LoVo (cell line): Measurements from ENCODE around the gene AP4E1.
"Not testable (repeated sequence)": the region's sequence is repeated elsewhere in the genome, so short reads cannot be mapped to it uniquely, and the experiment has no call there.

Experiments used
- DNase-seq: peaks from one replicate; pipeline ENCODE4 v3.0.0-alpha.2; 2016; ENCODE audit warnings: low spot score

The AP4E1 gene

DNA sequence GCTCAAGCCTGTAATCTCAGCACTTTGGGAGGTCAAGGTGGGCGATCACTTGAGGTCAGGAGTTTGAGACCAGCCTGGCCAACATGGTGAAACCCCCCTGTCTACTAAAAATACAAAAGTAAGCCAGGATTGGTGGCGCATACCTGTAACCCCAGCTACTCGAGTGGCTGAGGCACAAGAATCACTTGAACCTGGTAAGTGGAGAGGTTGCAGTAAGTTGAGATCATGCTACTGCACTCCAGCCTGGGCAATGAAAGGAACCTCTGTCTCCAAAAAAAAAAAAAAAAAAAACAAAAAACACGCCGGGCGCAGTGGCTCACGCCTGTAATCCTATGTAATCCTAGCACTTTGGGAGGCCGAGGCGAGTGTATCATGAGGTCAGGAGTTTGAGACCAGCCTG, 18.9 kb upstream of the AP4E1 start:
- DNase-seq, result no peak

DNA sequence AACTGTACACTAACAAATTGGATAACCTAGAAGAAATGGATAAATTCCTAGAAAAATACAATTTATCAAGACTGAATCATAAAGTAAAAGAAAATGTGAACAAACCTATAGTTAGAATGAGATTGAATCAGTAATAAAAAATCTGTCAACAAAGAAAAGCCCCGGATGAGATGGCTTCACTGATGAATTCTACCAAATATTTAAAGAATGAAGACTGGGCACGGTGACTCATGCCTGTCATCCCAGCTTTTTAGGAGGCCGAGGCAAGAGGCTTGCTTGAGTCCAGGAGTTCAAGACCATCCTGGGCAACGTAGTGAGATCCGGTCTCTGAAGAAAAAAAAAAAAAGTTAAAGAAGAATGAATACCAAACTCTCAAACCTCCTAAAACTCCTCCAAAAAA, 17.7 kb upstream of the AP4E1 start:
- no peak for DNase-seq

DNA sequence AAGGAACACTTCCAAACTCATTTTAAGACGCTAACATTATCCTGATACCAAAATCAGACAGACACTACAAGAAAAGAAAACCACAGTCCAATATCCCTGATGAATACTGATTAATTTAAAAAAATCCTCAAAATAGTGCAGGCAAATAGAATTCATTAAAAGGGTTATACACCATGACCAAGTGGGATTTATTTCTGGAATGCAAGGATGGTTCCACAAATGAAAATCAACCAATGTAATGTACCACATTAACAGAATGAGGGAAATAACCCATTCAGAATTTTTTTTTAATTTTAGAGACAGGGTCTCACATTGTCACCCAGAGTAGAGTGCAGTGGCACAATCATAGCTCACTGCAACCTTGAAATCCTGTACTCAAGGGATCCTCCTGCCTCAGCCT, 17.3 kb upstream of the AP4E1 start:
- no peak for DNase-seq

DNA sequence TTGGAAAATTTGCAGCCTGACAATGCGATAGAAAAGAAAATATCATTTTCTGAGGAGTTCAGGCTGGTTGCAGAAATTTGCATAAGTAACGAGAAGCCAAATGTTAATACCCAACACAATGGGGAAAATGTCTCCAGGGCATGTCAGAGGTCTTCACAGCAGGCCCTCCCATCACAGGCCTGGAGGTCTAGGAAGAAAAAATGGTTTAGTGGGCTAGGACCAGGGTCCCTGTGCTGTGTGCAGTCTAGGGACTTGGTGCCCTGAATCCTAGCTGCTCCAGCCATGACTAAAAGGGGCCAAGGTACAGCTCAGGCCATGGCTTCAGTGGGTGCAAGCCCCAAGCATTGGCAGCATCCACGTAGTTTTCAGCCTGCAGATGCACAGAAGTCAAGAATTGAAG, 14.5 kb upstream of the AP4E1 start:
- DNase-seq, result no peak

DNA sequence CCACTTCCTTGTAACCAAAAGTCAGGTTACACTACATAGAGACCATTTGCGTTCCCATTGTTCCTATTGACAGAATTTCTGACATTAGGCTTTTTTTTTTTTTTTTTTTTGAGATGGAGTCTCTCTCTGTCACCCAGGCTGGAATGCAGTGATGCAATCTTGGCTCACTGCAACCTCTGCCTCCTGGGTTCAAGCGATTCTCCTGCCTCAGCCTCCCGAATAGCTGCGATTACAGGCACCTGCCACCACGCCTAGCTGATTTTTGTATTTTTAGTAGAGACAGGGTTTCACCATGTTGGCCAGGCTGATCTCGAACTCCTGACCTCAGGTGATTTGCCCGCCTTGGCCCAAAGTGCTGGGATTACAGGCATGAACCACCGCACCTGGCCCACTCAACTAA, 7.1 kb upstream of the AP4E1 start:
- DNase-seq, result not testable (repeated sequence)

DNA sequence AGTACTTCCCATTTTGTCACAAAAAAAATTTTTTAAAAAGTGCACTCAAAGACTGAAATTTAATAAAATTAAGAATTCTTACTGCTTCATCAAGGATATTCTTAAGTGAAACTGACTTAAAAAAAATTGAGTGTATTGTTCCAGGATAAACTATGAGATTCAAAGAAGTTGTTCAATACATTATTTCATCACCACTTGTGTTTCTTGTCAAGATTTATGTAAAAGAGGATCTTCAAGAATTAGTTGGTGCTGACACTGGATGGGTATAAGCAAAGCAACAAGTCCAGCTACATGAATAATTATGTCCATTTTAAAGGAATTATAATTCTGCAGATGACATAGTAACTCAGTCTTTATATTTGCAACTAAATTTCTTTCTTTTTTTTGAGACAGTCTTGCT, 4.3 kb upstream of the AP4E1 start:
- DNase-seq, result no peak

DNA sequence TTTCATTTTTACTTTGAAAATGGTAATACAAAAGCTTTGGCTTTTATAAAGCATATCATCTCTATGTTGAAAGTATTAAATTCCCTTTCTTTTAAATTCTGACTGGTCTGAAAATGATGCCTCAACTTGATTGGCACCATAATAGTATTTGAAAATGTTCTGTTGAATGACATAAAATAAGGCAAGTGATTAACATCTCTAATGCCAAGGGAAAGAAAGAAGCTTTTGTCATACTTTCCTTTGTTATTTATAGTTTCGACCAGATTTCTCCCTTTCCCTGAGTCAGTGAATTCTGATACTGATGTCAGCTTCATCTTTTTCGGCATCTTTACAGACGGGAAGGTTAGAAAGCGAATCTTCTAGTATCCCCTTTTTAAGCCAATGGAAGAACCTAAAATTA, 3.4 kb upstream of the AP4E1 start:
- DNase-seq, result no peak

DNA sequence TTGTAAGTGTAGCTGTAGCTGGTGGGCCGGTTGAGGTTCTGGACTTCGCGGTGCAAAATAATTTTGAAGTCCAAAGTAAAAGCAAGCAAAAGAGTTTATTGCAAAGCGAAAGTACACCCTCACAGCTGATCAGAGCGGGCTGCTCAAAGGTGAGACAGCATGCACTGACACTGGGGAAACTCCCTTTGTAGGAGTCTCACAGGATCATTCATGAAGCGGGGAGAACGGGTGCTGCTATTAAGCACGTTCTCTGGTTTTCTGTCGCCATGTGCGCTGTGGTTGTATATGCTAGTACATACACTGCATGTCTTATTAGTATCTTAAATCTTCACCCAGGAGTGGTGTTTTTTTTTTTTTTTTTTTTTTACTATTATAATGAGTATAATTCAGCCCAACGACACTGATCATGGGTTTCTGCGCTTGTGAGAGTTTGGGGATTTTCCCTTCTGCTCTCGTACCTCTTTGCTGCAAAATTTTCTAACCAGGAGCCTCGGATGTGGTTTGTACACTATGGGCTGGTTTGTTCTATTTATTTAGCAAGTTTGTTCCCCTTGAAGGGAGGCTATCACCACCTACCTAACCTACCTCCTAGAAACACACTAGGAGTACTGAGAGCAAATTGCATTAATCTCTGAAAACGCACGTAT, 1.4 kb upstream of the AP4E1 start:
- DNase-seq, result peak; percentile 46

DNA sequence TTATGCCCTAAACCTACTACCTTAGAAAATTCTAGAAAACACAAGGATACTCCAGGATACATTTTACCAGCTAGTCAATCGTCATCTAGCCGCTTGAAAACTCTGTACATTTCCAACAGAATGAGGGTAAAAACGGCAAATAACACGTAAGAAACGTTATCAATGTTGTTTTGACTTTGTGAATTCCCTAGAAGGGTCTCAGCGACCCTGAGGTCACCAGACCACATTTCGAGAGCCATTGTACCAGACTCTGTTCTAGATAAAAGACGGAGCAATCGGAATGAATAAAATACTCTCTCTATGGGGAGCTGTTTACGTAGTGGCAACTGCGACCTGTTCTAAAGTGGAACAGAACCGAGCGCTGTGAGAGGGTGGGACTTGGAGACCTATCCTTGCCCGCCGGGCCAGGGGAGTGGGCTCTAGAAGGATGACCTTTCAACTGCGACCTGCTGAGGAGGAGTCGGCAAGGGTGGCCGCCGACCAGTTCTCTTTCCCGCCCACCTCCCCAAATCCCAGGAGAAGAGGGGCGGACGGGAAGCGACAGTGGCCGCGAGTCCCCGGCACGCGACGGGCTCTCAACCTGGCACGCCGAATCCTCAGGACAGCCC, 778 bp upstream of the AP4E1 start:
- DNase-seq, result peak; percentile 52

DNA sequence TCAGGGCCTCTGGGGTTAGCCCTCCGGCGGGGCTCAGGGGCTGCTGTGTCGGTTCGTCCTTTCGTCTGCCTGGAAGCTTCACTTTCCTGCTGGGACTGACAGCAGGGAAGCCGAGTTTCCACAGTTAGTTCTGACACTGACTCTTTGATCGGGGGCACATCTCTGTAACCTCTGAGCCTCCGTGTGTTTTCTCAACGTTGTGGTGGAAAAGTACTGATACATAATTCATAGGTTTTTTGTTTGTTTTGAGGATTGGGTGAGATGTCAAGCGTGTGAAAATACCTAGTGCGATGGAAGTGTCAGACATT, 481 bp downstream of the AP4E1 start:
- DNase-seq, result no peak

DNA sequence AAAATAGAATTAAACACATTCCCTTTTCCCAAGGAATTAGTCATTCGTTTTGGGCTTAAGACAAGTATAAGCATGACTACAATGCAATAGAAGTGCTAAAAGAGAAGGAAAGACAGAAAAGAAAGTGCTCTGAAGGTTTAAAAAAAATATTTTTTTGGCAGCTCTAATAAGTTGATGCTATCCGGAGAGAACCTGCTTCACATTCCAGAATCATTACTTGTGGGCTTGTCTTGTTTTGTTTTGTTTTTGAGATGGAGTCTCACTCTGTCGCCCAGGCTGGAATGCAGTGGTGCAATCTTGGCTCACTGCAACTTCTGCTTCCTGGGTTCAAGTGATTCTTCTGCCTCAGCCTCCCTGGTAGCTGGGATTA, 1.9 kb downstream of the AP4E1 start:
- not testable (repeated sequence) for DNase-seq

DNA sequence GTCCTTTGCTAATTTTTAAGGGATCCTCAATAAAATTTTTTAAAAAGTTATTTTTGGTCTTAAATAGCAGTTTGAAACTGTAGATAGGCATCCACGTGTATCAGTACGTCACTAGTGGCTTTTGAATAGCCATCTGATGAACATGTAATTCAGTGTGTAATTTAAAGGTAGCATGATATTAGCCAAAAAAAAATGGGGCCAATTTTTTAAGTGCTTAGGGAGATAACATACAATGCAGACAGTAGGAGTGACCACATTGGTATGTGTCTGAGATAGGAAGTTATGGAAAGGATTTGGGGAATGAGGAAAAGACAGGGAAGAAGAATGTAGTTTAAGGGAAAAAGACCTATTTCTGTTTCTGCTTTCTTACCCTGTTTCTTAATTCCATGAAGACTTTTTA, 2.5 kb downstream of the AP4E1 start:
- DNase-seq, result no peak

DNA sequence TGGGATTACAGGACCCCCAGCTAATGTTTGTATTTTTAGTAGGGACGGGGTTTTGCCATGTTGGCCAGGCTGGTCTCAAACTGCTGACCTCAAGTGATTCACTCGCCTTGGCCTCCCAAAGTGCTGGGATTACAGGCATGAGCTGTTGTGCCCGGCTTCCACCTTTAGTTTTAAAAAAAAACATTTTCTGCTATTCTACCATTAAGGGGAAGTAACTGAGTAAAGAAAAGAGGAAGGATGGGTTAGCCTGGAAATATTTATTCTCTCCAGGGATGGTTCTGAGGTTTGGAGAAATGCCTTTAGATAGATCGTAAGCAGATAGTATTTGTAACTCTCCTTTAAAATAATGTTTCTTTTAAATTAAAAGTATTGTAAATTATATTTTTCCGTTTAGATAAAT, 3.1 kb downstream of the AP4E1 start:
- no peak for DNase-seq

DNA sequence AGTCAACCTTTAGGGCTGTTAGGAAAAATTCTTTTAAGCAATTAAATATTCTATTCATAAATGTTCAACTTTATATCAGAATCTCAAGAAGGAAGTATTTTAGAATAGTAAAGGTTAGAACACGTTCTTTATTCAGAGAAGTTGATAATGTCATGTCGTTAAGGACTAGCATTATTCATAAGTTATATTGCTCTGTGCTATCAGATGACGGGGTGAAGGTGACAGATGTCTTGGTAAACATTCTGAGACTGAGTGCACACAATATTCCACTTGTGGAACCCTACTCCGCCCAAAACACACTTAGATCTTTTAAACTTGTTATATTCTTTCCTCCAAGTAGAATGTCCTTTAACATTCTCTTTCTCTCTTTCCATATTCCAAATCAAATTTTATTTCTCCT, 7.9 kb downstream of the AP4E1 start:
- DNase-seq, result no peak

DNA sequence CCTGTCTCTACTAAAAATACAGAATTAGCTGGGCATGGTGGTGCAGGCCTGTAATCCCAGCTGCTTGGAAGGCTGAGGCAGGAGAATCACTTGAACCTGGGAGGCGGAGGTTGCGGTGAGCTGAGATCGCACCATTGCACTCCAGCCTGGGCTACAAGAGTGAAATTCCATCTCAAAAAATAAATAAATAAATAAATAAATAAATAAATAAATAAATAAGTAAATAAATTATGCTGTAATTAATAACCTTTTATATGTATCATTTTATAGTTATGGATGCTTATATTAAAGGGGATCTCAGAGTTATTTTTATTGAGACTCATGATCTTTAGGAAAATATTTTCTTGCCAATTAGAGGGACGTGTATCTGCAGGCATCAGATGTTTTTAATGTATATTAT, 10.9 kb downstream of the AP4E1 start:
- DNase-seq, result not testable (repeated sequence)

DNA sequence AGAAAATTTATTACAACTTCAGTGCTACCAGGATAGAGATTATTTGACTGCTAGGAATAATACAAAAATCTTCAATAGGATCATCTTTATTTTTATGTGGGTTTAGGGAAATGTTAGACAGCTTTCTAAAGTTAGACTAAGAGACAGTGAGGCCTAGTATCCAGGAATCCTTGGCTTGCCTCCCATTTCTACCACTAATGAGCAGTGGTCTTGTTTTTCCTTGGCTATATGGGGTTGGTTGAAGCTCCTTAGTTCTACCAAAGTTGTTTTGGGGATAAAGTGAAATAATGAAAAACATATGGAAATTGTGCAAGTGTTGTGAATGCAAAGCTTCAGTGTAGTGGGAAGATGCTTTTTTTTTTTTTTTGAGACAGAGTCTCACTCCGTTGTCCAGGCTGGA, 16.8 kb downstream of the AP4E1 start:
- DNase-seq, result no peak

DNA sequence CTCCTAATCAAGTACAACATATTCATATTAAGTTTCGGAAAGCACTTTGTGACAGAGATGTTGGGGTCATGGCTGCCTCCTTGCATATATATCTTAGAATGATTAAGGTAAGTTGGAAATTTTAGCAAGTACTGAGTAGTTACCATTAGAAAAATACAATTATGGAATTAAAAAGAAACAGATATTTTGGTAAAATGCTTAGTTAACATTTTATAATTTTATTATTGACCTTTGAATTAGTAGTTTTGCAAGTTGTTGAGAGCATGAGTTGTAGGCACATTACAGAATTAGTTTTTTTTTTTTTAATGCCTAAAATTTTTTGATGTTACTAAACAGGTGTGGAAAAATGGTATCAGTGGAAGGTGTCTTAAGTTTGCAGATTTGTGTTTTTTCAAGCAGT, 20.6 kb downstream of the AP4E1 start:
- DNase-seq, result no peak

DNA sequence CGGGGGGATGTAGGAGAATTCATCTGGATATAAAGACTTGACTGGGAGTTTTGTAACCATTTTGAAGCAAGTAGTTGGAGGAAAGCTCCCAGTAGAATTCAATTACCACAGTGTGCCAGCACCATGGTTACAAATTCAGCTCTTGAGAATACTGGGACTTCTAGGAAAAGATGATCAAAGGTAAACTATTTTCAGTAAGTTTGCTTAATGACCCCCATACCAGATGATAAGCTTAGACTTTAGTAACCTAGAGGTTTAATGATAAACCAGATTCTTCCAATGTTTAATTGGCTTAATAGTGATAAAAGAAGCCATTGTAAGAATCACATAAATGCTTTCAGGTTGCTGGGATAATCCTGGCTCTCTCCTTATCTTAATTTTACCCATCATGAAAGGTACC, 22.3 kb downstream of the AP4E1 start:
- DNase-seq, result no peak

DNA sequence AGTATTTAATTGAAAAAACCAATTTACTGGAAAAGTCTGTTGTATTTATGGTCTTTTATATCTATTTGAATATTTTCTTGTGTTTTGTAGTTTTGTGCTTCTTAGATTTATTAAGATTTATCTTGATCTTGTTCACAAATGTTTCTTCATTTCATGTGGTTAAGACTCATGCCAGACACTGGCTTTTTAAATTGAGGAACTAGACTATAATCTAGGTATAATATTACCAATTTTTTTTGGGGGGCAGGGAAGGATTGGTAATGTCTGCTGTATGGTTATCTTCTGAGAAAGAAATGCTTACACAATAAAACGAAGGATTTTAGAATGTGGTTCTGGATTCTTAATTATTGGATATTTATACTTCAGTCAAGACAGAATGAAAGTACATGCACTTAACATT, 24.9 kb downstream of the AP4E1 start:
- DNase-seq, result no peak

DNA sequence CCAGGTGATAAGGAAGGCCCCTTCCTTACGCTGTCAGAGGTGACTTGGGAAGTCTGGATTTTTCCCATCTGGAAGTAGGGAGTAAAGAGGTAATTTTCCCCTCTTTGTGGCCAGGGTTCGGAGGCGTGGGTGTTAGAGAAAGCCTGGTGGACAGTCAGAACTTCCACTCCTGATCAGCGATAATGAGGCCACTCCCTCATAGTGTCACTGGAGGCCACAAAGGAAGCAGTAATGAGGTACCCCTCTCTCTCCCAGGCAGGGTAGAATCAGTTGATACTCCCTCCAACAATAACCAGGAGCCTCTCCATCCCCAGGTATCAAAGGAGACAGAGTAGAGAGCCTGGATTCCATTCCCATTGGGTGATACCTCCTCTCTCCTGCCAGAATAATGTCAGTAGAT, 30.0 kb downstream of the AP4E1 start:
- no peak for DNase-seq

DNA sequence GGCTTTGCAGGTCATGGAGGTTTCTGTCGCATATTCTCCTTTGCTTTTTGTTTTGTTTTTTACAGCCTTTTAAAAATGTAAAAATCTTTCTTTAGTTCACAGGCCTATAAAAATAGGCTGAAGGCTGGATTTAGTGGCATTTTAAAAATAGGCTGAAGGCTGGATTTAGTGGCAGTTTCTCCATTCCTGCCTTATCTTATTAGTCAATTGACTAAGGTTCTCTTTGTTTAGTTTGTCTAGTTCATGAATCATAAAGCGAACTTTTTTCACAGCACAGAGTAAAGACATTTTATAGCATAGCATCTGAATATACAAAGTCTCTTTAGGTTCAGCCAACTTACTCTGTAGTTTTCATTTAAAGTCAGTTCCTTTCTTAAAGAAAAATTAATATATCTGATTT, 31.4 kb downstream of the AP4E1 start:
- DNase-seq, result peak; percentile 26

DNA sequence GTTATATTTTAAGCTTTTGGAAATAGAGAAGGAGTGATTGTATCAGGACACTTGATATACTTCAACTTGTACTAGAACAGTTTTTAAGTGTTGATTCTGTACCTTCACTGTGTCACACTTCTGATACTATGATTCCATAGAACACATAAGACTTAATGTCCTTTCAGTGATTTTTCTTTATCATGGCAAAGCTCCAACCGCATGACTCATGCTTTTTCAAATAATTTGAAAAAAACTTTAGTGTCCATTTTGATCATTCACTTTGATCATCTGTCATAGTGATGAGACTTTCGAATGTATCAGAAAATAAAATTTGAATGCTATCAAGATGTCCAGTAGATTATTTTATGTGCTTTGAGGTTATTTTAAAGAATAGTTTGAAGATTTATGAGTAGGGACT, 32.0 kb downstream of the AP4E1 start:
- DNase-seq, result no peak

DNA sequence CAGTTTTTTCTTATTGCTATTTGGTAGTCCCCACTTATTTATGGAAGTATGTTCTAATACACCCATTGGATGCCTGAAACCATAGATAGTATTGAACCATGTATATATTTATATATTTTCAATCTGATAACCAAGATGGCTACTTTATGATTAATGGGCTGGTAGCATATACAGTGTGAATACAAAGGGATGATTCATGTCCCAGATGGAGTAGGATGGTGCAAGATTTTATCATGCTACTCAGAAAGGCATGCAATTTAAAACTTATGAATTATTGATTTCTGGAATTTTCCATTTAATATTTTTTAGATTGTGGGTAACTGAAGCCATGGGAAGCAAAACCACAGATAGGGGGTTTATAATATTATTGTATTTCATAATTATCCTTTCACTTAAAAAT, 35.2 kb downstream of the AP4E1 start:
- no peak for DNase-seq

DNA sequence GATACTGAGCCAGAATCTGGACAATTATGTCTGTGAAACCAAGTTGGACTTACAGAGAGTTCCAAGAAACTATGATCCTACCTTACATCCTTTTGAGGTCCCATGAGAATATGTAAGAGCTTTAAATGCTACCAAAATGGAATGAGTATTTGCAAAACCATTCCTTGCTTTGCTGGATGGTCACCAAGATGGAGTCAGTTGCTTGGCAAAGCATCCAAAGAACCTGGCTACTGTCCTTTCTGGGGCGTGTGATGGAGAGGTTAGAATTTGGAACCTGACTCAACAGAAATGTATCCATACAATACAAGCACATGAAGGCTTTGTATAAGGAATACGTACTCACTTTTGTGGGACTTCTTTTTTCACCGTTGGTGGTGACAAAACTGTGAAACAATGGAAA, 36.2 kb downstream of the AP4E1 start:
- DNase-seq, result no peak

DNA sequence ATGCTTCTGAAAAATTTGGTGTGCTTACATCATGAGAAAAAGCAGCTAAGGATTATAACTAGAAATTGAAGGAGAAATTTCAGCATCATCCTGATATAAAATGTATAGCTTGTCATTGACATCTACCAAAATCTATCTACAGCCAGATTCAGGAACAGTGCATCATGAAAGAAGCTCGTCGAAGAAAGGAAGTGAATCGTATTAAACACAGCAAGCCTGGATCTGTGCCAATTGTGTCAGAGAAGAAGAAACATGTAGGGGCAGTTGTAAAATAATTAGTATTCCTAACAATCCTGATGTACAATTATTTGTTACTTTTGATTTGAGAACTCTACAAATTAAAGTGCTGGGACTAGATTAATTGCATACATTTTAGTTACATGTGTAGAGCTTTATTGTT, 37.2 kb downstream of the AP4E1 start:
- no peak for DNase-seq
